NB4 (cell line): ENCODE results near the gene CNIH1.

ENCODE experiments used
- DNase-seq: peaks from one replicate; pipeline ENCODE4 v3.0.0; 2010; ENCODE audit warnings: low read depth
- H3K4me3 ChIP-seq: one replicate; pipeline ENCODE4 v1.5.1; 2011; ENCODE audit warnings: mild to moderate bottlenecking, low read depth, low read length, moderate library complexity
- CTCF ChIP-seq: IDR thresholded peaks from one replicate; pipeline ENCODE4 v1.5.1; 2012; ENCODE audit warnings: low read depth, low read length
- MAX ChIP-seq: IDR thresholded peaks from 2 replicates; pipeline ENCODE4 v1.6.1; 2011; ENCODE audit warnings: low read depth, low read length
- MYC ChIP-seq: IDR thresholded peaks from 2 replicates; pipeline ENCODE4 v1.6.1; 2011; ENCODE audit warnings: low read depth, low read length
- POLR2A ChIP-seq: IDR thresholded peaks from 2 replicates; pipeline ENCODE4 v1.6.1; 2011; ENCODE audit warnings: mild to moderate bottlenecking; ENCODE audit not compliant: insufficient read length; ENCODE audit errors: extremely low read depth

The CNIH1 gene

GRCh38 chr14:54428527-54428926, 12.6 kb downstream of the CNIH1 start:
- H3K4me3 ChIP-seq: no peak overlapping the region
- no peak for DNase-seq
- no peak for TF ChIP-seq MYC
- TF ChIP-seq POLR2A: no peak
- no peak for TF ChIP-seq MAX
- no peak for TF ChIP-seq CTCF

- no peak for TF ChIP-seq POLR2A
- TF ChIP-seq CTCF: no peak
- TF ChIP-seq MAX: no peak
- no peak for TF ChIP-seq MYC
- H3K4me3 ChIP-seq: no peak overlapping the region
- no peak for DNase-seq
These were observed 13.3 kb downstream of the CNIH1 start for GRCh38 chr14:54427871-54428270.

- DNase-seq: no peak
- no peak overlapping the region for H3K4me3 ChIP-seq
- TF ChIP-seq MYC (no peak), POLR2A (no peak), MAX (no peak), CTCF (no peak)
These were observed 15.5 kb downstream of the CNIH1 start for GRCh38 chr14:54425537-54426274.

GRCh38 chr14:54425068-54425467, 16.1 kb downstream of the CNIH1 start:
- H3K4me3 ChIP-seq: no peak overlapping the region
- no peak for DNase-seq
- no peak for TF ChIP-seq POLR2A
- TF ChIP-seq MAX: no peak
- no peak for TF ChIP-seq MYC
- TF ChIP-seq CTCF: no peak

- no peak overlapping the region for H3K4me3 ChIP-seq
- DNase-seq: no peak
- TF ChIP-seq CTCF (no peak), MYC (no peak), MAX (no peak), POLR2A (no peak)
These were observed 16.7 kb downstream of the CNIH1 start for GRCh38 chr14:54424479-54424901.
